HEK293T (cell line): ENCODE data around the gene WNT2B.
A peak's percentile ranks its signal among the peaks of the same experiment; 100 is the strongest.

ENCODE experiments used
- CTCF ChIA-PET: fragments of 350-600 bp; formaldehyde crosslinking; extraction: SDS; loops from one replicate; lab custom pipeline; 2021; ENCODE audit warnings: antibody characterized with exemption, inconsistent platforms; lab: Yijun Ruan, JAX
- POLR2A ChIA-PET: fragments of 350-600 bp; formaldehyde crosslinking; extraction: SDS; loops from one replicate; lab custom pipeline; 2020; ENCODE audit warnings: antibody characterized with exemption, inconsistent platforms; lab: Yijun Ruan, JAX
- DNase-seq: peaks from one replicate; pipeline ENCODE4 v3.0.0; 2012; ENCODE audit warnings: mixed read lengths; ENCODE audit errors: extremely low spot score
- ARNT ChIP-seq: fragments of 450-650 bp; IDR thresholded peaks from 2 replicates; pipeline ENCODE4 v1.6.1; 2017; ENCODE audit warnings: mild to moderate bottlenecking
- BHLHE40 ChIP-seq: fragments of 450-650 bp; IDR thresholded peaks from 2 replicates; pipeline ENCODE4 v1.6.1; 2016; ENCODE audit warnings: mild to moderate bottlenecking, moderate library complexity, borderline replicate concordance
- CTBP1 ChIP-seq: fragments of 450-650 bp; IDR thresholded peaks from 2 replicates; pipeline ENCODE4 v1.6.1; 2016; ENCODE audit warnings: borderline replicate concordance
- ELF4 ChIP-seq: fragments of 450-650 bp; IDR thresholded peaks from 2 replicates; pipeline ENCODE4 v1.6.1; 2017; ENCODE audit warnings: antibody characterized with exemption
- FOXA1 ChIP-seq: fragments of 450-650 bp; IDR thresholded peaks from 2 replicates; pipeline ENCODE4 v1.6.1; 2016; ENCODE audit warnings: mild to moderate bottlenecking
- FOXK2 ChIP-seq: fragments of 450-650 bp; IDR thresholded peaks from 2 replicates; pipeline ENCODE4 v1.6.1; 2016; ENCODE audit warnings: mild to moderate bottlenecking
- FOXM1 ChIP-seq: fragments of 450-650 bp; IDR thresholded peaks from 2 replicates; pipeline ENCODE4 v1.6.1; 2017; ENCODE audit warnings: mild to moderate bottlenecking, borderline replicate concordance
- HDGF ChIP-seq: fragments of 450-650 bp; IDR thresholded peaks from 2 replicates; pipeline ENCODE4 v1.6.1; 2017; ENCODE audit warnings: antibody characterized with exemption, borderline replicate concordance
- L3MBTL2 ChIP-seq: fragments of 450-650 bp; conservative IDR thresholded peaks from 2 replicates; pipeline ENCODE4 v1.6.1; 2016; ENCODE audit warnings: mild to moderate bottlenecking
- LEF1 ChIP-seq: fragments of 450-650 bp; IDR thresholded peaks from 2 replicates; pipeline ENCODE4 v1.6.1; 2017; ENCODE audit warnings: mild to moderate bottlenecking, borderline replicate concordance
- NFRKB ChIP-seq: fragments of 450-650 bp; IDR thresholded peaks from 2 replicates; pipeline ENCODE4 v1.6.1; 2016; ENCODE audit warnings: mild to moderate bottlenecking, moderate library complexity
- SUZ12 ChIP-seq: fragments of 450-650 bp; IDR thresholded peaks from 2 replicates; pipeline ENCODE4 v1.6.1; 2016; ENCODE audit warnings: mild to moderate bottlenecking
- TARDBP ChIP-seq: fragments of 450-650 bp; IDR thresholded peaks from 2 replicates; pipeline ENCODE4 v1.6.1; 2016
- ZNF384 ChIP-seq: fragments of 450-650 bp; IDR thresholded peaks from 2 replicates; pipeline ENCODE4 v1.6.1; 2016
- TF ChIP-seq, protein P1 (sequence below): fragments of 450-650 bp; IDR thresholded peaks from 2 replicates; pipeline ENCODE4 v1.6.1; 2016

WNT2B gene

DNA sequence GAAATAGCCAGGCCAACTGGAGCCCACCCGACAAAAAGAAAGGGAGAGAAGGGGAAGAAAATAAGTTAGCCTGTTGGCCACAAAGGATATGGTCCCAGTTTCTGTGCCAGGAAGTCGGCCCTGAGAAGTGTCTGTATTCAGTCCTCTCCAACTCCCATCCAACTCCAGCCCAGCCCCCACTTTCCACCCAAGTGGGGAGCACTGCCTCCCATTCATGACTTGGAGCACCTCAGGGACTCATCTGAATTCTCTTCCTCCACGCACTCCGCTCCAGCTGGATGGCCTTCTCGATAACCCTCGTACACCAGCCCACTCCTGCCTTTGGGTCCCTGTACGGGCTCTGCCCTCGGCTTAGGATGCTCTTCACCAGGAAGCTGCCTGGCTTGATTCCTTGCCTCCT is 2.0 kb upstream of the WNT2B start:
- no peak for DNase-seq
- POLR2A ChIA-PET, result no interaction called here
- CTCF ChIA-PET, result no interaction called here
- no peak for TF ChIP-seq FOXA1
- no peak for TF ChIP-seq LEF1
- TF ChIP-seq, protein P1, sequence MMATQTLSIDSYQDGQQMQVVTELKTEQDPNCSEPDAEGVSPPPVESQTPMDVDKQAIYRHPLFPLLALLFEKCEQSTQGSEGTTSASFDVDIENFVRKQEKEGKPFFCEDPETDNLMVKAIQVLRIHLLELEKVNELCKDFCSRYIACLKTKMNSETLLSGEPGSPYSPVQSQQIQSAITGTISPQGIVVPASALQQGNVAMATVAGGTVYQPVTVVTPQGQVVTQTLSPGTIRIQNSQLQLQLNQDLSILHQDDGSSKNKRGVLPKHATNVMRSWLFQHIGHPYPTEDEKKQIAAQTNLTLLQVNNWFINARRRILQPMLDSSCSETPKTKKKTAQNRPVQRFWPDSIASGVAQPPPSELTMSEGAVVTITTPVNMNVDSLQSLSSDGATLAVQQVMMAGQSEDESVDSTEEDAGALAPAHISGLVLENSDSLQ, result no peak
- TF ChIP-seq NFRKB, result no peak
- TF ChIP-seq ARNT, result no peak
- no peak for TF ChIP-seq TARDBP
- no peak for TF ChIP-seq FOXM1

DNA sequence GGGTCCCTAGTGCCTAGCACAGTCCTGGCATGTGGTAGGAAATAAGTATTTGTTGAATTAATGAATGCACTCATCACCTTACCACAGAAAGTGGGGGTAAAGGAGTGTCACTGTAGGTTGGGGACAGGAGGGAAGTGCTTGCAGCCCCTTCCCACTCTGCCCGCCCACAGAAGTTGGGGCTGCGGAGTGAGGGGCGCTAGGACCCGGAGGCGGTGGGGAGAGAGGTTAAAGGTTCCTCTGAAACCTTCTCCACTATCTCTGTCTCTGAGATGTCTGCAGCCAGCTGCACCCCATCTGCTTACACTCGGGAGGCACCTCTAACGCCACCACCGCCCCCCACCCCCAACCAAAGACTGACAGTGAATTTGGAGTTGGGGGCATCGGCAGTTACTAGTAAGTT is 1.4 kb upstream of the WNT2B start:
- ChIA-PET CTCF (no interaction called here), POLR2A (interaction anchor here (1.1 kb wide), 1 partner anchor 374 kb away, joined by 3 read pairs; no protein-coding TSS in a partner anchor)
- DNase-seq, result no peak
- TF ChIP-seq LEF1, result no peak

DNA sequence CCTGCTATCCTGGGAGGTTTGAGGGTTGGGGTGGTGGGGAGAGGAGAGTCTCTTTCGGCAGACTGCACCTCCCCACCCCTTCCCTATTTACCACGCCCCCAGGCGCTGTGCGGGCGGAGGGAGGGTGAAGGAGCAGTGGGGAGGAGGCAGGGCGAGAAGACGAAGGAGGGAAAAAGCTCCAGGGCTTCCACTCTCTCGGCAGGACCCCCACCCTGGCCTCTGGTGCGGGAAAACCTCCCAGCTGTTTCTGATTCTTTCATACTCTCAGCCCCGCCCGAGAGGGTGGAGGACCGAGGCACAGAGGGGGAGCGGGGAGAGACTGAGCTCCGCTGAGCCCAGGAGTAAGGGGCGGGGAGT is 866 bp upstream of the WNT2B start:
- peak; percentile 65 for DNase-seq
- TF ChIP-seq CTBP1 (no peak), BHLHE40 (no peak), FOXM1 (no peak), LEF1 (no peak), ZNF384 (no peak), L3MBTL2 (no peak), FOXK2 (no peak)
- ChIA-PET CTCF (no interaction called here), POLR2A (interaction anchor here (1.1 to 1.2 kb wide), 3 partner anchors 23 to 374 kb away, joined by 3 to 4 read pairs (median 3); partner anchors contain the start of gene CTTNBP2NL)

DNA sequence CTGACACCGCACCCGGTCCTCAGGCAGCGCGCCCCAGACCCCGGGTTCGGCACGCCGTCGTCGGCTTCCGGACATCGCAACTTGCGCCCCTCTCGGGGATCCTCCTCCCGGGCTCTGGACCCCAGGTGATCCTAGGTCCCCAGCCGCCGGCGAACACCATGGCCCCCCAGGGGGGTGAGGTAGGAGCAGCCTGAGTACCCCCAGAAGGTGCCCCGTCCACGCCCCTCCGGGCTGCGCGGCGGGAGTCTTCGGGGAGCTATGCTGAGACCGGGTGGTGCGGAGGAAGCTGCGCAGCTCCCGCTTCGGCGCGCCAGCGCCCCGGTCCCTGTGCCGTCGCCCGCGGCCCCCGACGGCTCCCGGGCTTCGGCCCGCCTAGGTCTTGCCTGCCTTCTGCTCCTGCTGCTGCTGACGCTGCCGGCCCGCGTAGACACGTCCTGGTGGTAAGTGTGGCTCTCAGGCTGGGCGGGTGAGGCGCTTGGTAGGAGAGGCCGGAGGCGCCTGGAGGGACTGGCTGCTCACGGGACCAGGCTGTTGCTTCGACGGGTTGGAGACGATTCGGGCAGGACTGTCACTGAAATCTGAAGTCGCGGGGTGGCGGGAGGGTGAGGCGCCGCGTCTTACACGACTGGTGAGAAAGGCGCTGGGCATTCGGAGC is 367 bp downstream of the WNT2B start:
- no peak for DNase-seq
- ChIA-PET POLR2A (interaction anchor here (1.1 kb wide), 1 partner anchor 113 kb away, joined by 4 read pairs; the partner anchor contains the start of gene CTTNBP2NL), CTCF (no interaction called here)
- TF ChIP-seq ARNT (no peak), ELF4 (no peak), BHLHE40 (no peak), FOXK2 (no peak), HDGF (no peak), SUZ12 (no peak), ZNF384 (no peak), L3MBTL2 (no peak), FOXA1 (no peak)
- TF ChIP-seq, protein P1, result no peak

DNA sequence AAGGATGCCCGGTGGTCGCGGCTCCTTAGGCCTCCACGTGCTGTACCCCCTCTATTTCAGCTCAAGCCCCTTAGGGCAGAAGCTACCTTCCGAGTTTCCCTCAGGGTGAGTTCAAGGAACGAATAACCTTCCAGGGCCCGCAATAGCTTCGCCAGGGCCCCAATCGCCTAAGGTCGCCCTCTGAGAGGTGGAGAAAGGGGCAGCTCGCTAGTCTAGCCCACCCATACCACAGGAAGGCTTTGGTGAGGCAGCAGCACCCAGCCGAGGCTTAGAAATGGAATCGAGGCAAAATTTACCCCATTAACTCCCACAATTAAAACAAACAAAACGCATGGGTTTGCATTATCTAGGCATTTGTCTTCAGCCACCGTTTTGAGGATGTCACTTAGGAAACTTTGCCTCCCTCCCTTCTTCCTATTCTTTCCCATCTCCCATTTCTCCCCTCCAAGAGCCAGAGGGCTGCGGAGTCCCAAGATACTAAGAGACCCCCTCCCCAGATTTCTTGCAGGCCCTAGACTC is 954 bp downstream of the WNT2B start:
- POLR2A ChIA-PET, result no interaction called here
- CTCF ChIA-PET, result no interaction called here

DNA sequence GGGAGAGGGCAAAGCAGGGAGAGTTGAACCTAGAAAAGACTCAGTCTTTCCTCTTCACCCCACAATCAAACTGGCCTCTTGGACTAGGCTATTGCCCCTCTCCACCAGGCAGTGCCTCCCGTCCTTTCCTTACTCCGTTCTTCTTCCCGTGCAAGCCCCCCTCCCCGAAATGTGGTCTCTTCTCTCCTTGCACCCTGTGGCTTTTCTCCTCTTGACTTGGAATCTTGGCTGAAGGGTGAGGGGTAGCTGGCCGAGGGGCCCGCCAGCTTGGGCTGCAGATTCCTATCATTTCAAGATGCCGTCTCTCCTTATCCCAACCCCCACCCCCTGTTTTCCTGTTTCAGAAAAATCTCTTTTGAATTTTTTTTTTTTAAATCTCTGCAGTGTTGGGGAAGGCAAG is 1.6 kb downstream of the WNT2B start:
- no peak for DNase-seq
- TF ChIP-seq L3MBTL2 (no peak), LEF1 (no peak), TARDBP (no peak), SUZ12 (no peak), HDGF (no peak), FOXA1 (no peak), BHLHE40 (no peak)
- TF ChIP-seq, protein P1, result no peak
- CTCF ChIA-PET, result interaction anchor here (1.8 kb wide), 1 partner anchor 9 kb away, joined by 5 read pairs; no protein-coding TSS in a partner anchor
- POLR2A ChIA-PET, result interaction anchor here (0.6 kb wide), 1 partner anchor 121 kb away, joined by 3 read pairs; no protein-coding TSS in a partner anchor

More for the DNA sequence above, 954 bp downstream of the WNT2B start:
- TF ChIP-seq BHLHE40, result no peak
- no peak for TF ChIP-seq ZNF384
- TF ChIP-seq ARNT, result no peak
- TF ChIP-seq ELF4, result no peak
- TF ChIP-seq FOXA1, result no peak
- TF ChIP-seq SUZ12, result no peak
- TF ChIP-seq FOXK2, result no peak
- TF ChIP-seq L3MBTL2, result no peak
- no peak for TF ChIP-seq NFRKB
- TF ChIP-seq HDGF, result no peak
- no peak for TF ChIP-seq TARDBP
- no peak for TF ChIP-seq CTBP1
- DNase-seq, result no peak

DNA sequence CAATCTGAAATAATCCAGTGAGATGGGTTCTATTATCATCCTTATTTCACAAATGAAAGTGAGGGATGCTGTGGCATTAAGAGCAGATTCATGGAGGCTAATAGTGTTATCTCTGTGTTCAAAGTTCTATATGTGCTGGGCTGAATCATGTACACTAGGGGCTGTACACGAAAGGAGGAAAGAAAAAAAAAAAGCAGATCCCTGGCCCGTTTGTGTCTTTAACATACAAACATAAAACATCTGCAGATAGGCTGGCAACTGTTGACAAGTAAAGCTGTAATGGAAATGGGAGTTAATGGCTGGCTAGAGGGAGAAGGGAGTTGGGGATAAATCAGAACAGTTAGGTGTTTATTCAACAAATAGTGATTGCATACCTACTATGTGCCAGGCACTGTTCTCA is 3.1 kb downstream of the WNT2B start:
- TF ChIP-seq FOXK2 (no peak), ZNF384 (no peak)
- no peak for DNase-seq
- ChIA-PET POLR2A (no interaction called here), CTCF (interaction anchor here (1.8 kb wide), 1 partner anchor 10 kb away, joined by 5 read pairs; no protein-coding TSS in a partner anchor)
